ENCODE measurements around the gene PCDH10. TPM values are rescaled to one million over a fixed set of nuclear protein-coding genes. Genes with fewer than 3 reads are reported as not detected.

Gene PCDH10
- total and polyA plus RNA-seq, 9 of the 15 experiments (the other 6 are each of a cell fraction or from before 2014, with no cell fraction given): 0.04 to 1.4 (median 0.29) TPM

DNA sequence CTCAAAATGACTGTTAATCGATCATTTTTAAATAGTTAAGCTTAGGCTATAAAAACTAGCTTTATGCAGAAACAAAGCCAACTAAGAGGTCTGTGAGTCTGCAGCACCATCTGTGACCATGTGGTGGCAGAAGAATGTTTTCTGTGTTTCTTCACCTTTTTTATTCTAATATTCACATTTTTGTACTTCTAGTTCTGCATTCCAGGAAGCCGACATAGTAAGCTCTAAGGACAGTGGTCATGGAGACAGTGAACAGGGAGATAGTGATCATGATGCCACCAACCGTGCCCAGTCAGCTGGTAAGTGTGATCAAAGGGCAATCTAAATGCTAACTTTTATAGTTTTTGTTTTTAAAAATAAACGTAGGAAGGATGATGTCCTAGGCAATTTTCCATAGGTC, 5.6 kb downstream of the PCDH10 start (continued):
- peak in 2 of 3 experiments; percentile 38 to 39; a peak in 3 of 6 replicates for TF ChIP-seq CTCF (IDR thresholded peaks at IDR 0.05 in 2 of 3, conservative IDR thresholded peaks at IDR 0.05 in 1 of 3; ENCODE audit: insufficient read depth in 2 of 3, low read depth in 1 of 3, low read length in 3 of 3)
- TF ChIP-seq RAD21 (CRISPR knock-in tag; conservative IDR thresholded peaks at IDR 0.05 in 1 of 2, IDR thresholded peaks at IDR 0.05 in 1 of 2): peak; percentile 45 to 62
- no peak for TF ChIP-seq PCBP1 (IDR thresholded peaks at IDR 0.05; ENCODE audit: low read depth, low read length, poor library complexity, severe bottlenecking)
- TF ChIP-seq HMGXB4 (CRISPR knock-in tag; IDR thresholded peaks at IDR 0.05): no peak
- TF ChIP-seq FOXK2 (conservative IDR thresholded peaks at IDR 0.05 in 1 of 2, IDR thresholded peaks at IDR 0.05 in 1 of 2; ENCODE audit: low read depth in 2 of 2): no peak
- no peak for TF ChIP-seq HDAC1 (IDR thresholded peaks at IDR 0.05)

DNA sequence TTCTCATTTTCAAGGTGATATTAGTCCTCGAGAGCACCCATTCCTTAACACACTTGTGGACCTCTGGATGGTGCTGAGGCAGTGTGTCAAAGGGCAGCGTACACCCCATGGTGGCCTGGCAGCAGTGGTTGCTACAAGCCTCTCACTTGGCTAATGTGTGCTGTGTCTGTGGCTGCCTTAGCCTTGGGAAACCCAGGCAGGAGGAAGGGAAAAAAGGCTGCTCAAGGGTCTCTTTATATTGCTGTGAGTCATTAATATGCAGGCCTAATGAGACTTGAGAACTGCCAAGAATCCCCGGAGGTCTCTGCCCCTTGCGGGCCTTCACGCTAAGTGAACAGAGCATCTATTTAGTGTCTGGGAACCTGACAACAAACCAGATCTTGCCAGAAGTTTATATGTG, 7.0 kb downstream of the PCDH10 start:
- in situ Hi-C loops (cut with MboI) (no loop called here), intact Hi-C loops (cut with micrococcal nuclease) (loop anchor here (10.0 kb wide), 1 partner anchor 159 kb away; no protein-coding TSS in a partner anchor)
- POLR2A ChIA-PET: no interaction called here
- no peaks in the 10 kb centered on the region; the same call in 1 of the 2 replicates for H3K9me3 ChIP-seq (replicated peaks; ENCODE audit: control insufficient read depth, insufficient read depth, low read depth, low read length)
- no peak overlapping the region for H3K4me3 ChIP-seq
- H3K27ac ChIP-seq (ENCODE audit: extremely low read depth, low read depth, low read length): no peak overlapping the region
- H3K4me2 ChIP-seq (ENCODE audit: insufficient read depth, low read length): no peak overlapping the region
- no peak for ATAC-seq
- DNase-seq (ENCODE audit: extremely low read depth in 1 of 4, low spot score in 3 of 4): no peak
- CTCF ChIA-PET (ENCODE audit: low intra/inter-chr PET ratio): no interaction called here
- no peaks in the 10 kb centered on the region for H4K20me1 ChIP-seq (replicated peaks; ENCODE audit: control insufficient read depth, insufficient read depth, low read length)
- H3K27me3 ChIP-seq (ENCODE audit: control insufficient read depth in 2 of 2, insufficient read depth in 2 of 2, low read length in 2 of 2): no peaks in the 10 kb centered on the region
- H3K4me1 ChIP-seq (replicated peaks in 1 of 2; ENCODE audit: control insufficient read depth in 2 of 2, insufficient read depth in 2 of 2, low read length in 2 of 2): peaks cover 0 to 13% of the 10 kb centered on the region in 2 experiments; a peak in 2 of 5 replicates
- no peak overlapping the region for H2AFZ ChIP-seq (ENCODE audit: low read depth, low read length)
- BruUV-seq (replicated peaks): no TSS peak
- no peaks in the 10 kb centered on the region for H3K9me1 ChIP-seq (ENCODE audit: control insufficient read depth, insufficient read depth, low read length)
- no peaks in the 10 kb centered on the region for H3K79me2 ChIP-seq (ENCODE audit: control insufficient read depth, insufficient read depth, low read length)
- no peak for FAIRE-seq
- no peak overlapping the region for H3K9ac ChIP-seq (ENCODE audit: insufficient read depth in 1 of 2, low read depth in 2 of 2, low read length in 2 of 2)
- H3K36me3 ChIP-seq (ENCODE audit: control insufficient read depth, insufficient read depth, low read length): no peaks in the 10 kb centered on the region
- WGBS (ENCODE audit: insufficient coverage, low coverage, missing lambda C conversion rate): 7% methylated on average over 5 of the region's 5 CpGs
- TF ChIP-seq POLR2B (IDR thresholded peaks at IDR 0.05; ENCODE audit: low read depth, partially characterized antibody) (no peak), CBX5 (IDR thresholded peaks at IDR 0.05; ENCODE audit: borderline replicate concordance, low read depth) (no peak), FOSL1 (tag; conservative IDR thresholded peaks at IDR 0.05) (no peak), ARID1B (IDR thresholded peaks at IDR 0.05) (no peak), KLF16 (IDR thresholded peaks at IDR 0.05) (no peak), DNMT1 (IDR thresholded peaks at IDR 0.05) (no peak), E2F5 (CRISPR knock-in tag; IDR thresholded peaks at IDR 0.05) (no peak), MXD1 (CRISPR knock-in tag; IDR thresholded peaks at IDR 0.05; ENCODE audit: borderline replicate concordance, poor library complexity, severe bottlenecking) (no peak)

Measured in K562 (cell line).